AG10803 (cell line): Measurements from ENCODE around the gene C12orf43.
A peak's percentile ranks its signal among the peaks of the same experiment; 100 is the strongest.

Source experiments
- DNase-seq: peaks from one replicate; pipeline ENCODE4 v3.0.0; 2010; ENCODE audit warnings: low read depth
- H3K4me3 ChIP-seq: 2 replicates; pipeline ENCODE4 v1.5.1; 2011; ENCODE audit warnings: mild to moderate bottlenecking, low read length, control low read depth
- CTCF ChIP-seq: conservative IDR thresholded peaks from 2 replicates; pipeline ENCODE4 v1.5.1; 2011; ENCODE audit warnings: mild to moderate bottlenecking, low read length, control low read depth, inconsistent platforms

Gene C12orf43

GRCh38 chr12:121013715-121014114, 2.6 kb downstream of the C12orf43 start:
- no peak overlapping the region for H3K4me3 ChIP-seq
- DNase-seq = no peak
- no peak for TF ChIP-seq CTCF

- no peak overlapping the region for H3K4me3 ChIP-seq
- no peak for TF ChIP-seq CTCF
- no peak for DNase-seq
Observed at GRCh38 chr12:121011820-121012219, 4.5 kb downstream of the C12orf43 start.

- DNase-seq = no peak
- no peak overlapping the region for H3K4me3 ChIP-seq
Observed at GRCh38 chr12:121010860-121011259, 5.4 kb downstream of the C12orf43 start.

GRCh38 chr12:121009741-121010140, 6.5 kb downstream of the C12orf43 start:
- H3K4me3 ChIP-seq = no peak overlapping the region
- peak; percentile 28 for DNase-seq
- peak; percentile 54 for TF ChIP-seq CTCF

More at GRCh38 chr12:121010860-121011259, 5.4 kb downstream of the C12orf43 start:
- TF ChIP-seq CTCF = no peak

- DNase-seq = no peak
- TF ChIP-seq CTCF = no peak
Observed at GRCh38 chr12:121008347-121009098, 7.8 kb downstream of the C12orf43 start.

GRCh38 chr12:121005346-121005815, 10.9 kb downstream of the C12orf43 start:
- H3K4me3 ChIP-seq = no peak overlapping the region
- TF ChIP-seq CTCF = peak; percentile 69
- DNase-seq = peak; percentile 39

More at GRCh38 chr12:121008347-121009098, 7.8 kb downstream of the C12orf43 start:
- H3K4me3 ChIP-seq = no peak overlapping the region

GRCh38 chr12:121004253-121004815, 12.0 kb downstream of the C12orf43 start:
- no peak overlapping the region for H3K4me3 ChIP-seq
- DNase-seq = no peak
- no peak for TF ChIP-seq CTCF
